HepG2 (cell line): ENCODE data around the gene TMEM235. TPM values are rescaled to one million over a fixed set of nuclear protein-coding genes. Genes with fewer than 3 reads are reported as not detected.
A peak's percentile ranks its signal among the peaks of the same experiment; 100 is the strongest.

Source experiments
- ASH2L ChIP-seq: fragments of 300-600, 200-600 bp; sonication (generic); IDR thresholded peaks from 2 replicates; pipeline ENCODE4 v1.7.0; 2017; ENCODE audit warnings: low read depth, mild to moderate bottlenecking, moderate library complexity, mixed read lengths, low read length; ENCODE audit not compliant: insufficient read length
- CBX5 ChIP-seq: sonication (generic); formaldehyde crosslinking; IDR thresholded peaks from 2 replicates; pipeline ENCODE4 v1.4.0; 2020; ENCODE audit warnings: missing genetic modification reagents, borderline replicate concordance
- CCAR2 ChIP-seq: fragments of 200-400 bp; formaldehyde crosslinking; optimal IDR thresholded peaks from 2 replicates; pipeline ENCODE3; 2018; ENCODE audit warnings: low read depth, mild to moderate bottlenecking, low read length, moderate library complexity
- CREM ChIP-seq, 2 experiments: sonication (generic) in 1 of 2; formaldehyde crosslinking in 1 of 2; IDR thresholded peaks; 2 replicates each; pipeline versions ENCODE4 v1.4.0 to v1.6.1; 2016 to 2020; ENCODE audit warnings: antibody characterized with exemption in 1 of 2, mild to moderate bottlenecking in 1 of 2, missing genetic modification reagents in 1 of 2
- ELF3 ChIP-seq: IDR thresholded peaks from 2 replicates; pipeline ENCODE4 v1.6.1; 2016; ENCODE audit warnings: missing genetic modification reagents, missing compliant biosample characterization
- FOXJ3 ChIP-seq: sonication (generic); formaldehyde crosslinking; IDR thresholded peaks from 2 replicates; pipeline ENCODE4 v1.4.0; 2020; ENCODE audit warnings: missing genetic modification reagents, mild to moderate bottlenecking, borderline replicate concordance
- MIER3 ChIP-seq: IDR thresholded peaks from 2 replicates; pipeline ENCODE4 v1.6.1; 2016; ENCODE audit warnings: missing compliant biosample characterization, borderline replicate concordance
- NFE2L2 ChIP-seq: fragments of 150-350 bp; IDR thresholded peaks from 2 replicates; pipeline ENCODE4 v1.6.1; 2014; ENCODE audit warnings: low read length
- SP4 ChIP-seq: sonication (generic); formaldehyde crosslinking; IDR thresholded peaks from 2 replicates; pipeline ENCODE4 v1.8.1; 2023; ENCODE audit warnings: mild to moderate bottlenecking, missing genetic modification reagents
- ZBTB8A ChIP-seq: sonication (generic); formaldehyde crosslinking; IDR thresholded peaks from 2 replicates; pipeline ENCODE4 v1.4.0; 2020; ENCODE audit warnings: mild to moderate bottlenecking, low read depth, missing genetic modification reagents, borderline replicate concordance
- ZFAT ChIP-seq: sonication (generic); formaldehyde crosslinking; conservative IDR thresholded peaks from 2 replicates; pipeline ENCODE4 v1.8.1; 2023; ENCODE audit warnings: missing genetic modification reagents, inconsistent platforms
- ZFYVE20 ChIP-seq: sonication (generic); formaldehyde crosslinking; IDR thresholded peaks from 2 replicates; pipeline ENCODE4 v1.8.0; 2023; ENCODE audit warnings: low read depth, mild to moderate bottlenecking, moderate library complexity, missing genetic modification reagents, borderline replicate concordance
- ZNF30 ChIP-seq: sonication (generic); formaldehyde crosslinking; IDR thresholded peaks from 2 replicates; pipeline ENCODE4 v1.5.0; 2020; ENCODE audit warnings: mild to moderate bottlenecking, missing genetic modification reagents
- ZNF317 ChIP-seq: sonication (generic); formaldehyde crosslinking; IDR thresholded peaks from 2 replicates; pipeline ENCODE4 v1.5.0; 2020; ENCODE audit warnings: mild to moderate bottlenecking, missing genetic modification reagents
- polyA plus RNA-seq, 8 experiments: library from polyadenylated mRNA; depleted of rRNA in 3 of 8; stranded (reverse) in 7 of 8; unstranded in 1 of 8; fragments of >200 nt; fragmentation: Illumina TruSeq in 4 of 8; extraction: Trizol in 4 of 8; gene quantifications; 2 replicates each; pipeline versions ENCODE4 v1.2.1 to v1.2.3, GENCODE V29; 2011 to 2016; ENCODE audit warnings: low read depth in 4 of 8, missing spikeins in 1 of 8, mixed read lengths in 1 of 8; ENCODE audit not compliant: insufficient read depth in 1 of 8
- total RNA-seq, 5 experiments: library from RNA; depleted of rRNA; stranded (reverse); fragments of >200 nt; fragmentation: Illumina TruSeq; extraction: Trizol; gene quantifications; 2 replicates each; pipeline ENCODE4 v1.2.3, GENCODE V29; 2016; ENCODE audit warnings: low read depth in 1 of 5
- TF ChIP-seq, protein P1 (sequence below): sonication (generic); formaldehyde crosslinking; IDR thresholded peaks from 2 replicates; pipeline ENCODE4 v1.4.0; 2020; ENCODE audit warnings: mild to moderate bottlenecking, missing genetic modification reagents
- TF ChIP-seq, protein P2 (sequence below): sonication (generic); formaldehyde crosslinking; conservative IDR thresholded peaks from 2 replicates; pipeline ENCODE4 v1.5.0; 2020; ENCODE audit warnings: missing genetic modification reagents
- TF ChIP-seq, protein P3 (sequence below): sonication (generic); formaldehyde crosslinking; IDR thresholded peaks from 2 replicates; pipeline ENCODE4 v1.4.0; 2020; ENCODE audit warnings: missing genetic modification reagents
- TF ChIP-seq, protein P4 (sequence below): sonication (generic); formaldehyde crosslinking; conservative IDR thresholded peaks from 2 replicates; pipeline ENCODE4 v1.4.0; 2020; ENCODE audit warnings: missing genetic modification reagents

TMEM235 gene
- total and polyA plus RNA-seq, 2 of the 13 experiments (the other 11 are each of a cell fraction or from before 2014, with no cell fraction given): not detected

DNA sequence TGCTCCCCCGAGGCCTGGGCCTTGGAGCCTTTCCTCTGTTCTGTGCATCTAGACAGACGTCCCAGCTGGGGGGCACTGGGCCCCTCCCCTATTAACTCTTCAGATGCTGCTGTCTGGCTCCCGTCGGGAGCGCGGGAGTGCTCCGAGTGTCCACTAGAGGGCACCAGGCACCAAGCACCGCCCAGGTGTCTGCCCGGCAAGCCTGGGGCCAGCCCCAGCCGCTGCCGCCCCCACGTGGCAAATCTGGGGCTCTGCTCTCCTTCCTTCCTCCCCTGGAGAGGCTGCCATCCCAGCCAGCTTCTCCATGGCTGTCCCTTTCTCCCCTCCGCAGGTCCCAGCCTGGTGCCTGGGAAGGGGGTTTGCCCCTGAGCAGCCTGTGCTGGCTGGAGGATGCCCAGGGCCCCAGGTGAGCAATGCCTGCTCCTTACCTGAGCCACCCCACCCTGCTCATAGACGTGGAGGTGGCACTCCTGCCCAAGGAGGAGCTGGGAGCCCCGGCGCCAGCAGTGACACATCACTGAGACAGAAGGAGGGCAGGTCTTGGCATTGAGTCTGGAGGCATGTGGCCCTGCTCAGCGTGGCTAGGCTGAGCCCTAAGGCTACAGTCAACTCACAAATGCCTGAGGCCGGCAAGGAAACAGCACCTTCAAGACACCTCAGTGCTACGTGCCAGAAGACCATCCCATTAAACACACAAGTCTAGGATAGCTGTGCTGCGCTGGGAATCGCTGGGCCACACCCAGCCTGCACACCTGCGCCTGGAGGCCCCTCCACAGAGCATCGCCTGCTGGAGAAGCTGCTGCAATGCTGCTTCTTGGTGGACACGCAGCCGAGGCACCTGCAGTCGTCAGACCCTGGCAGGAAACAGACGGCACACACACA lies 19.7 kb downstream of the TMEM235 start (continued):
- TF ChIP-seq, protein P1, sequence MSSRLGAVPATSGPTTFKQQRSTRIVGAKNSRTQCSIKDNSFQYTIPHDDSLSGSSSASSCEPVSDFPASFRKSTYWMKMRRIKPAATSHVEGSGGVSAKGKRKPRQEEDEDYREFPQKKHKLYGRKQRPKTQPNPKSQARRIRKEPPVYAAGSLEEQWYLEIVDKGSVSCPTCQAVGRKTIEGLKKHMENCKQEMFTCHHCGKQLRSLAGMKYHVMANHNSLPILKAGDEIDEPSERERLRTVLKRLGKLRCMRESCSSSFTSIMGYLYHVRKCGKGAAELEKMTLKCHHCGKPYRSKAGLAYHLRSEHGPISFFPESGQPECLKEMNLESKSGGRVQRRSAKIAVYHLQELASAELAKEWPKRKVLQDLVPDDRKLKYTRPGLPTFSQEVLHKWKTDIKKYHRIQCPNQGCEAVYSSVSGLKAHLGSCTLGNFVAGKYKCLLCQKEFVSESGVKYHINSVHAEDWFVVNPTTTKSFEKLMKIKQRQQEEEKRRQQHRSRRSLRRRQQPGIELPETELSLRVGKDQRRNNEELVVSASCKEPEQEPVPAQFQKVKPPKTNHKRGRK: no peak
- TF ChIP-seq NFE2L2: no peak
- TF ChIP-seq SP4 (CRISPR knock-in tag): 0 out of 2 replicates have a peak, but pooled peaks have one; percentile 38
- TF ChIP-seq ZBTB8A (CRISPR knock-in tag): no peak
- TF ChIP-seq MIER3 (CRISPR knock-in tag): peak; percentile 84; the same call in 1 of the 2 replicates
- TF ChIP-seq, protein P2, sequence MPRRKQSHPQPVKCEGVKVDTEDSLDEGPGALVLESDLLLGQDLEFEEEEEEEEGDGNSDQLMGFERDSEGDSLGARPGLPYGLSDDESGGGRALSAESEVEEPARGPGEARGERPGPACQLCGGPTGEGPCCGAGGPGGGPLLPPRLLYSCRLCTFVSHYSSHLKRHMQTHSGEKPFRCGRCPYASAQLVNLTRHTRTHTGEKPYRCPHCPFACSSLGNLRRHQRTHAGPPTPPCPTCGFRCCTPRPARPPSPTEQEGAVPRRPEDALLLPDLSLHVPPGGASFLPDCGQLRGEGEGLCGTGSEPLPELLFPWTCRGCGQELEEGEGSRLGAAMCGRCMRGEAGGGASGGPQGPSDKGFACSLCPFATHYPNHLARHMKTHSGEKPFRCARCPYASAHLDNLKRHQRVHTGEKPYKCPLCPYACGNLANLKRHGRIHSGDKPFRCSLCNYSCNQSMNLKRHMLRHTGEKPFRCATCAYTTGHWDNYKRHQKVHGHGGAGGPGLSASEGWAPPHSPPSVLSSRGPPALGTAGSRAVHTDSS (CRISPR knock-in tag): no peak
- peak; percentile 42; the same call in 1 of the 2 replicates for TF ChIP-seq CBX5 (CRISPR knock-in tag)
- TF ChIP-seq ZFAT (CRISPR knock-in tag): no peak
- peak; percentile 43 for TF ChIP-seq ASH2L
- no peak for TF ChIP-seq CCAR2
- TF ChIP-seq, protein P3, sequence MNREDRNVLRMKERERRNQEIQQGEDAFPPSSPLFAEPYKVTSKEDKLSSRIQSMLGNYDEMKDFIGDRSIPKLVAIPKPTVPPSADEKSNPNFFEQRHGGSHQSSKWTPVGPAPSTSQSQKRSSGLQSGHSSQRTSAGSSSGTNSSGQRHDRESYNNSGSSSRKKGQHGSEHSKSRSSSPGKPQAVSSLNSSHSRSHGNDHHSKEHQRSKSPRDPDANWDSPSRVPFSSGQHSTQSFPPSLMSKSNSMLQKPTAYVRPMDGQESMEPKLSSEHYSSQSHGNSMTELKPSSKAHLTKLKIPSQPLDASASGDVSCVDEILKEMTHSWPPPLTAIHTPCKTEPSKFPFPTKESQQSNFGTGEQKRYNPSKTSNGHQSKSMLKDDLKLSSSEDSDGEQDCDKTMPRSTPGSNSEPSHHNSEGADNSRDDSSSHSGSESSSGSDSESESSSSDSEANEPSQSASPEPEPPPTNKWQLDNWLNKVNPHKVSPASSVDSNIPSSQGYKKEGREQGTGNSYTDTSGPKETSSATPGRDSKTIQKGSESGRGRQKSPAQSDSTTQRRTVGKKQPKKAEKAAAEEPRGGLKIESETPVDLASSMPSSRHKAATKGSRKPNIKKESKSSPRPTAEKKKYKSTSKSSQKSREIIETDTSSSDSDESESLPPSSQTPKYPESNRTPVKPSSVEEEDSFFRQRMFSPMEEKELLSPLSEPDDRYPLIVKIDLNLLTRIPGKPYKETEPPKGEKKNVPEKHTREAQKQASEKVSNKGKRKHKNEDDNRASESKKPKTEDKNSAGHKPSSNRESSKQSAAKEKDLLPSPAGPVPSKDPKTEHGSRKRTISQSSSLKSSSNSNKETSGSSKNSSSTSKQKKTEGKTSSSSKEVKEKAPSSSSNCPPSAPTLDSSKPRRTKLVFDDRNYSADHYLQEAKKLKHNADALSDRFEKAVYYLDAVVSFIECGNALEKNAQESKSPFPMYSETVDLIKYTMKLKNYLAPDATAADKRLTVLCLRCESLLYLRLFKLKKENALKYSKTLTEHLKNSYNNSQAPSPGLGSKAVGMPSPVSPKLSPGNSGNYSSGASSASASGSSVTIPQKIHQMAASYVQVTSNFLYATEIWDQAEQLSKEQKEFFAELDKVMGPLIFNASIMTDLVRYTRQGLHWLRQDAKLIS: no peak
- no peak for TF ChIP-seq CREM (IDR thresholded peaks at IDR 0.05)
- no peak for TF ChIP-seq CREM (CRISPR knock-in tag; IDR thresholded peaks at IDR 0.05)
- TF ChIP-seq, protein P4, sequence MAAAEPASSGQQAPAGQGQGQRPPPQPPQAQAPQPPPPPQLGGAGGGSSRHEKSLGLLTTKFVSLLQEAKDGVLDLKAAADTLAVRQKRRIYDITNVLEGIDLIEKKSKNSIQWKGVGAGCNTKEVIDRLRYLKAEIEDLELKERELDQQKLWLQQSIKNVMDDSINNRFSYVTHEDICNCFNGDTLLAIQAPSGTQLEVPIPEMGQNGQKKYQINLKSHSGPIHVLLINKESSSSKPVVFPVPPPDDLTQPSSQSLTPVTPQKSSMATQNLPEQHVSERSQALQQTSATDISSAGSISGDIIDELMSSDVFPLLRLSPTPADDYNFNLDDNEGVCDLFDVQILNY (CRISPR knock-in tag): peak; percentile 59; the same call in 1 of the 2 replicates
- TF ChIP-seq ZNF317 (CRISPR knock-in tag): no peak
- no peak for TF ChIP-seq ZNF30
- TF ChIP-seq ZFYVE20: no peak
- TF ChIP-seq FOXJ3 (CRISPR knock-in tag): no peak
- peak; percentile 83 for TF ChIP-seq ELF3
